HepG2 (cell line): ENCODE data around the gene PMVK. TPM values are rescaled to one million over a fixed set of nuclear protein-coding genes. Genes with fewer than 3 reads are reported as not detected.

Experiments
- REST ChIP-seq, 2 experiments: IDR thresholded peaks; 2 replicates each; pipeline ENCODE4 v1.6.1; 2011 to 2012; ENCODE audit warnings: low read length in 2 of 2, borderline replicate concordance in 1 of 2, low read depth in 1 of 2, mild to moderate bottlenecking in 1 of 2, moderate library complexity in 1 of 2
- SCMH1 ChIP-seq: sonication (generic); formaldehyde crosslinking; IDR thresholded peaks from 2 replicates; pipeline ENCODE4 v1.9.0; 2021; ENCODE audit warnings: missing genetic modification reagents, mild to moderate bottlenecking, borderline replicate concordance
- ZNF142 ChIP-seq: sonication (generic); formaldehyde crosslinking; IDR thresholded peaks from 2 replicates; pipeline ENCODE4 v1.4.0; 2020; ENCODE audit warnings: missing genetic modification reagents
- ZUFSP ChIP-seq: sonication (generic); formaldehyde crosslinking; IDR thresholded peaks from 2 replicates; pipeline ENCODE4 v1.9.0; 2021; ENCODE audit warnings: missing genetic modification reagents, mild to moderate bottlenecking, borderline replicate concordance
- polyA plus RNA-seq, 8 experiments: library from polyadenylated mRNA; depleted of rRNA in 3 of 8; stranded (reverse) in 7 of 8; unstranded in 1 of 8; fragments of >200 nt; fragmentation: Illumina TruSeq in 4 of 8; extraction: Trizol in 4 of 8; gene quantifications; 2 replicates each; pipeline versions ENCODE4 v1.2.1 to v1.2.3, GENCODE V29; 2011 to 2016; ENCODE audit warnings: low read depth in 4 of 8, missing spikeins in 1 of 8, mixed read lengths in 1 of 8; ENCODE audit not compliant: insufficient read depth in 1 of 8
- total RNA-seq, 5 experiments: library from RNA; depleted of rRNA; stranded (reverse); fragments of >200 nt; fragmentation: Illumina TruSeq; extraction: Trizol; gene quantifications; 2 replicates each; pipeline ENCODE4 v1.2.3, GENCODE V29; 2016; ENCODE audit warnings: low read depth in 1 of 5
- TF ChIP-seq, protein P1 (sequence below): sonication (generic); formaldehyde crosslinking; IDR thresholded peaks from 2 replicates; pipeline ENCODE4 v1.4.0; 2020; ENCODE audit warnings: mild to moderate bottlenecking, missing genetic modification reagents

Gene PMVK
- total and polyA plus RNA-seq, 2 of the 13 experiments (the other 11 are each of a cell fraction or from before 2014, with no cell fraction given), result 3.9 to 12.6 TPM

DNA sequence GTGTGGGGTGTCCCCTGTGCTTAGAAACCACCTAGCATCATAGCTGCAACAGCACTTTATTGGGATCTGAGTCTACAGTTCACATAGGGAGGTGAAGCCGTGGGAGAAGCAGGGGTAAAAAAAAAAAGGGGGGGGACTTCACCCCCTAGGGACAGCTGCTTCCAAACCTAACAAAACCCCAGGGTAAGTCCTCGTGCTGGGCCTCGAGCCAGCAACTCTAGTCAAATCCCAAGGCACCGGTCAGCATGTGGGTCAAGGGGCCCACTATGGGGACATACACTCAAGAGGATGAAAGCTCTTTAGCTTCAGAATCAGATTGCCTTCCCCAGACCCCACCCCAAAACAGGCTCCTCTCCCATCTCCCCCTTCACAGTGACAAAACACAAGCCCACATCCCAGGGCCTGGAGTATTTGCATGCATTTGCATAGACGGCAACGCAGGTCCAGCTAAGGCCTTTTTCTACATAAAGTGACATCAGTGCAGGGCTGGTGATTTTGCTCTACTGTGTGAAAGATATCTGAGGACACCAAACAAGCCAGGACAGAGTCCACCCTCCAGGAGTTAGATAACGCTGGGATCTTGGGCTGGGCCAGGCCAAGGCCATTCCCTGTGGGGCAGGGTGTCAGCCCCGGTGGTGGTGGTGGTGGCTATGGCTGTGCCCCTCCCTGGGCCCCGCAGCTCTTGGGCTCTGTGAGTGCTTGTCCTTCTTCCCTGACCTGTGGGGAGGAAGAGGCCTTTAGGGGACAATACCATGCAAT, 8.1 kb upstream of the PMVK start (continued):
- no peak for TF ChIP-seq ZNF142
- TF ChIP-seq REST (IDR thresholded peaks at IDR 0.05; ENCODE audit: borderline replicate concordance in 1 of 2, low read depth in 1 of 2, low read length in 2 of 2), result no peak
- TF ChIP-seq, protein P1, sequence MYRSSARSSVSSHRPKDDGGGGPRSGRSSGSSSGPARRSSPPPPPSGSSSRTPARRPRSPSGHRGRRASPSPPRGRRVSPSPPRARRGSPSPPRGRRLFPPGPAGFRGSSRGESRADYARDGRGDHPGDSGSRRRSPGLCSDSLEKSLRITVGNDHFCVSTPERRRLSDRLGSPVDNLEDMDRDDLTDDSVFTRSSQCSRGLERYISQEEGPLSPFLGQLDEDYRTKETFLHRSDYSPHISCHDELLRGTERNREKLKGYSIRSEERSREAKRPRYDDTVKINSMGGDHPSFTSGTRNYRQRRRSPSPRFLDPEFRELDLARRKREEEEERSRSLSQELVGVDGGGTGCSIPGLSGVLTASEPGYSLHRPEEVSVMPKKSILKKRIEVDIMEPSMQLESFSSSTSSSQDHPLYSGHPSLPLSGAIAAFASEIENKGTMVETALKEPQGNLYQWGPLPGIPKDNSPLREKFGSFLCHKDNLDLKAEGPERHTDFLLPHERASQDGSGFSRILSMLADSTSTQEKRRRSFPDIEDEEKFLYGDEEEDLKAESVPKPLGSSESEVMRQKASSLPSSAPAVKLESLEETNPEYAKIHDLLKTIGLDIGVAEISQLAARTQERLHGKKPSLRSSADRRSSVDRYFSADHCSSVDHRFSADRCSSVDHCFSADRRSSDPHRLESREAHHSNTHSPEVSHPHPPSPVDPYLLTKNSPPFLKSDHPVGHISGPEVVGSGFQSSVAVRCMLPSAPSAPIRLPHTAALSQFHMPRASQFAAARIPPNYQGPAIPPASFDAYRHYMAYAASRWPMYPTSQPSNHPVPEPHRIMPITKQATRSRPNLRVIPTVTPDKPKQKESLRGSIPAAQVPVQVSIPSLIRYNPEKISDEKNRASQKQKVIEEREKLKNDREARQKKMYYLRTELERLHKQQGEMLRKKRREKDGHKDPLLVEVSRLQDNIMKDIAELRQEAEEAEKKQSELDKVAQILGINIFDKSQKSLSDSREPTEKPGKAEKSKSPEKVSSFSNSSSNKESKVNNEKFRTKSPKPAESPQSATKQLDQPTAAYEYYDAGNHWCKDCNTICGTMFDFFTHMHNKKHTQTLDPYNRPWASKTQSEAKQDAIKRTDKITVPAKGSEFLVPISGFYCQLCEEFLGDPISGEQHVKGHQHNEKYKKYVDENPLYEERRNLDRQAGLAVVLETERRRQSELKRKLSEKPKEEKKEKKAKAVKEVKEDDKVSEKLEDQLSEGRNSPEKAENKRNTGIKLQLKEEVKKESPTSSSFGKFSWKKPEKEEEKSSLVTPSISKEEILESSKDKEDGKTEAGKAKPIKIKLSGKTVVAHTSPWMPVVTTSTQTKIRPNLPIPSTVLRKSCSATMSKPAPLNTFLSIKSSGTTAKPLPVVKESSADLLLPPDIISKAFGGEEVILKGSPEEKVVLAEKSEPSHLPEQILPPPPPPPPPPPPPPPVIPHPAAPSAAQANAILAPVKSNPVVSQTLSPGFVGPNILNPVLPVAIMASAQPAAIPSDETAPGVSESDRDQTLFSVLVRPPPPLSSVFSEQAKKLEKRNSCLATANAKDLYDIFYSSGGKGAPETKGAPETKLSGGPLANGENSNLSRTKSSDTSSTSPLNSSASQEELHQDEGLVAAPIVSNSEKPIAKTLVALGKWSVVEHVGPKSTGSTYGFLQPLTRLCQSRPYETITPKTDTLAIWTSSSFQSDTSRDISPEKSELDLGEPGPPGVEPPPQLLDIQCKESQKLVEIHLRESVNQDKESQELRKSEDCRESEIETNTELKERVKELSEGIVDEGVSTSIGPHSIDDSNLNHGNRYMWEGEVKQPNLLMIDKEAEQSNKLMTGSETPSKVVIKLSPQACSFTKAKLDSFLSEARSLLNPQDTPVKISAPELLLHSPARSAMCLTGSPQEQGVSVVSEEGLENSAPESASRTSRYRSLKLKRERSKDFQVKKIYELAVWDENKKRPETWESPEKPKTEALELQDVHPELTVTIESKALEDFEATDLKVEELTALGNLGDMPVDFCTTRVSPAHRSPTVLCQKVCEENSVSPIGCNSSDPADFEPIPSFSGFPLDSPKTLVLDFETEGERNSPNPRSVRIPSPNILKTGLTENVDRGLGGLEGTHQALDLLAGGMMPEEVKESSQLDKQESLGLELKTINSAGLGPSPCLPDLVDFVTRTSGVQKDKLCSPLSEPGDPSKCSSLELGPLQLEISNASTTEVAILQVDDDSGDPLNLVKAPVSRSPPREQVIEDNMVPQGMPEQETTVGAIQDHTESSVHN (CRISPR knock-in tag), result no peak
- TF ChIP-seq ZUFSP (CRISPR knock-in tag), result no peak
- TF ChIP-seq SCMH1 (CRISPR knock-in tag), result no peak
